ENCODE results near the gene SLC51A. TPM values are rescaled to one million over a fixed set of nuclear protein-coding genes. Genes with fewer than 3 reads are reported as not detected.

The SLC51A gene
- total RNA-seq, 1 experiment from 2014 or later: 6.9 TPM

DNA sequence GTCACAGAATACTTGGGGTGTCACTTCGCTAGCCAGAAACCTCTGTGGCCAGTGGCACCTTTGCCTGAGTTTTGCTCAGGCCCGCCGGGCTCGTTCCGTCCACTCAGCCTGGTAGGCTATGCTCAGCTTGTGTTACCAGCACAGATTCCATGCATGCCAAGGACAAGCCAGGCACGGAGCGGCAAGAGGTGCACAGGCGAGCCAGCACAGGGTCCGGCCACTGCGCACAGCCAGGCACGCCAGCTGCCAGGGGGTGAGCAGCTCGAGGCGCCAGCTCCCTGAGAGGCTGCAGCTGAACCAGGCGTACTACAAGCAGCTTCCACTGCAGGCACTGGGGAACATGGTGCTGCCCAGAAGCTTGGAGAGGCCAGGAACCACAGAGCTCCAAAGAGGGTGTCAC lies 56.5 kb downstream of the SLC51A start (continued):
- TF ChIP-seq, protein P1, sequence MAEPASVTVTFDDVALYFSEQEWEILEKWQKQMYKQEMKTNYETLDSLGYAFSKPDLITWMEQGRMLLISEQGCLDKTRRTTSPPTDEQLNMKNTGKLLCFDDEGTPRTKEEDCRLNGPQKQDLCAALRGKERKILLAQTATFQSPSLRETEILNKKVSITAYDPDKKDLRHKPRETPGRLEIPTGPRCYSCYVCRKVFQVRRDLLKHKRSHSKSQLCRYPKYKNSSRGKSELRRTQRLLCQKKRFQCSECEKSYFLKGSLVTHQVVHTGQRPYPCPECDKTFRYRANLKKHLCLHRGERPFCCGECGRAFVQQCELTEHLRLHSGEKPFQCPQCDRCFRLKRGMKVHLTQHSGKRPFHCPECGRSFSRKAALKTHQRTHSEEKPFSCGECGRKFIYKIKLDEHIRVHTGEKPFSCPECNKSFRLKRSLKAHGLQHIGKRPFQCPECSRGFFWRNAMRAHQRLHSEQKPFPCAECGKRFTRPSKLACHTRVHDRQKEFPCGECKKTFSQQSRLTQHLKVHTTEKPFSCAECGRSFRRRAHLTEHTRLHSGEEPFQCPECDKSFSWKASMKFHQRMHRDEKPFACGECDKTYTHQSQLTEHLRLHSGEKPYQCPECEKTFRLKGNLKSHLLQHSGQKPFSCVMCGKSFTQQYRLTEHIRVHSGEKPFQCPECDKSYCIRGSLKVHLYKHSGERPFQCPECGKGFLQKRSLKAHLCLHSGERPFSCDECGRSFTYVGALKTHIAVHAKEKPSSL (CRISPR knock-in tag; conservative IDR thresholded peaks at IDR 0.05): no peak
- TF ChIP-seq SOX15 (CRISPR knock-in tag; IDR thresholded peaks at IDR 0.05) (no peak), TEAD1 (CRISPR knock-in tag; IDR thresholded peaks at IDR 0.05) (no peak), KAT7 (CRISPR knock-in tag; IDR thresholded peaks at IDR 0.05; ENCODE audit: borderline replicate concordance) (no peak)
- TF ChIP-seq, protein P2, sequence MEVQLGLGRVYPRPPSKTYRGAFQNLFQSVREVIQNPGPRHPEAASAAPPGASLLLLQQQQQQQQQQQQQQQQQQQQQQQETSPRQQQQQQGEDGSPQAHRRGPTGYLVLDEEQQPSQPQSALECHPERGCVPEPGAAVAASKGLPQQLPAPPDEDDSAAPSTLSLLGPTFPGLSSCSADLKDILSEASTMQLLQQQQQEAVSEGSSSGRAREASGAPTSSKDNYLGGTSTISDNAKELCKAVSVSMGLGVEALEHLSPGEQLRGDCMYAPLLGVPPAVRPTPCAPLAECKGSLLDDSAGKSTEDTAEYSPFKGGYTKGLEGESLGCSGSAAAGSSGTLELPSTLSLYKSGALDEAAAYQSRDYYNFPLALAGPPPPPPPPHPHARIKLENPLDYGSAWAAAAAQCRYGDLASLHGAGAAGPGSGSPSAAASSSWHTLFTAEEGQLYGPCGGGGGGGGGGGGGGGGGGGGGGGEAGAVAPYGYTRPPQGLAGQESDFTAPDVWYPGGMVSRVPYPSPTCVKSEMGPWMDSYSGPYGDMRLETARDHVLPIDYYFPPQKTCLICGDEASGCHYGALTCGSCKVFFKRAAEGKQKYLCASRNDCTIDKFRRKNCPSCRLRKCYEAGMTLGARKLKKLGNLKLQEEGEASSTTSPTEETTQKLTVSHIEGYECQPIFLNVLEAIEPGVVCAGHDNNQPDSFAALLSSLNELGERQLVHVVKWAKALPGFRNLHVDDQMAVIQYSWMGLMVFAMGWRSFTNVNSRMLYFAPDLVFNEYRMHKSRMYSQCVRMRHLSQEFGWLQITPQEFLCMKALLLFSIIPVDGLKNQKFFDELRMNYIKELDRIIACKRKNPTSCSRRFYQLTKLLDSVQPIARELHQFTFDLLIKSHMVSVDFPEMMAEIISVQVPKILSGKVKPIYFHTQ (CRISPR knock-in tag; IDR thresholded peaks at IDR 0.05): no peak
- TF ChIP-seq, protein P3, sequence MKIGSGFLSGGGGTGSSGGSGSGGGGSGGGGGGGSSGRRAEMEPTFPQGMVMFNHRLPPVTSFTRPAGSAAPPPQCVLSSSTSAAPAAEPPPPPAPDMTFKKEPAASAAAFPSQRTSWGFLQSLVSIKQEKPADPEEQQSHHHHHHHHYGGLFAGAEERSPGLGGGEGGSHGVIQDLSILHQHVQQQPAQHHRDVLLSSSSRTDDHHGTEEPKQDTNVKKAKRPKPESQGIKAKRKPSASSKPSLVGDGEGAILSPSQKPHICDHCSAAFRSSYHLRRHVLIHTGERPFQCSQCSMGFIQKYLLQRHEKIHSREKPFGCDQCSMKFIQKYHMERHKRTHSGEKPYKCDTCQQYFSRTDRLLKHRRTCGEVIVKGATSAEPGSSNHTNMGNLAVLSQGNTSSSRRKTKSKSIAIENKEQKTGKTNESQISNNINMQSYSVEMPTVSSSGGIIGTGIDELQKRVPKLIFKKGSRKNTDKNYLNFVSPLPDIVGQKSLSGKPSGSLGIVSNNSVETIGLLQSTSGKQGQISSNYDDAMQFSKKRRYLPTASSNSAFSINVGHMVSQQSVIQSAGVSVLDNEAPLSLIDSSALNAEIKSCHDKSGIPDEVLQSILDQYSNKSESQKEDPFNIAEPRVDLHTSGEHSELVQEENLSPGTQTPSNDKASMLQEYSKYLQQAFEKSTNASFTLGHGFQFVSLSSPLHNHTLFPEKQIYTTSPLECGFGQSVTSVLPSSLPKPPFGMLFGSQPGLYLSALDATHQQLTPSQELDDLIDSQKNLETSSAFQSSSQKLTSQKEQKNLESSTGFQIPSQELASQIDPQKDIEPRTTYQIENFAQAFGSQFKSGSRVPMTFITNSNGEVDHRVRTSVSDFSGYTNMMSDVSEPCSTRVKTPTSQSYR (CRISPR knock-in tag; IDR thresholded peaks at IDR 0.05): no peak
- TF ChIP-seq, protein P4, sequence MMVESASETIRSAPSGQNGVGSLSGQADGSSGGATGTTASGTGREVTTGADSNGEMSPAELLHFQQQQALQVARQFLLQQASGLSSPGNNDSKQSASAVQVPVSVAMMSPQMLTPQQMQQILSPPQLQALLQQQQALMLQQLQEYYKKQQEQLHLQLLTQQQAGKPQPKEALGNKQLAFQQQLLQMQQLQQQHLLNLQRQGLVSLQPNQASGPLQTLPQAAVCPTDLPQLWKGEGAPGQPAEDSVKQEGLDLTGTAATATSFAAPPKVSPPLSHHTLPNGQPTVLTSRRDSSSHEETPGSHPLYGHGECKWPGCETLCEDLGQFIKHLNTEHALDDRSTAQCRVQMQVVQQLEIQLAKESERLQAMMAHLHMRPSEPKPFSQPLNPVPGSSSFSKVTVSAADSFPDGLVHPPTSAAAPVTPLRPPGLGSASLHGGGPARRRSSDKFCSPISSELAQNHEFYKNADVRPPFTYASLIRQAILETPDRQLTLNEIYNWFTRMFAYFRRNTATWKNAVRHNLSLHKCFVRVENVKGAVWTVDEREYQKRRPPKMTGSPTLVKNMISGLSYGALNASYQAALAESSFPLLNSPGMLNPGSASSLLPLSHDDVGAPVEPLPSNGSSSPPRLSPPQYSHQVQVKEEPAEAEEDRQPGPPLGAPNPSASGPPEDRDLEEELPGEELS (CRISPR knock-in tag; IDR thresholded peaks at IDR 0.05): no peak
- TF ChIP-seq, protein P5, sequence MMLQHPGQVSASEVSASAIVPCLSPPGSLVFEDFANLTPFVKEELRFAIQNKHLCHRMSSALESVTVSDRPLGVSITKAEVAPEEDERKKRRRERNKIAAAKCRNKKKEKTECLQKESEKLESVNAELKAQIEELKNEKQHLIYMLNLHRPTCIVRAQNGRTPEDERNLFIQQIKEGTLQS (CRISPR knock-in tag; conservative IDR thresholded peaks at IDR 0.05): no peak

DNA sequence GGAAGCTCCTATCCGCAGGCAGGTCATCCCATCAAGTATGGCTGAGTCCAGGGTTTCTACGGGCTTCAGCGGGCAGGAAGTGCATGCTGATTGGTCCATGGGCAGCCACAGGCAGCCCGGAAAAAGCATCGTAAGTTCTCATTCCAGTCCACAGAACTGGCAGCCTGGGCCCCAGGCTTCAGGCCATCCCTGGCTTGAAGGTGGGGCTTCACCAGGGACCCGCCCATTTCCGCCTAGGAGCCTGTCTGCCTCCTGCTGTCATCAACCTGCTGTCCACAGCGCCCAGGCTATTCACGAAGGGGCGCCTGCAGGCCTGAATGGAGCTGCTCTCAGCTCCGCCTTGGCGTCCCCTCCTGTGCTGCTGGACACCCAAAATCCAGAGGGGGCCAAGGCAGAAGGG lies 57.3 kb downstream of the SLC51A start:
- Mint-ChIP-seq H3K36me3 (peaks cover 32% of the 10 kb centered on the region), H3K4me1 (peaks cover 12% of the 10 kb centered on the region), H3K4me3 (0 out of 2 replicates have a peak overlapping the region, but pooled peaks have one; percentile 39), H3K27me3 (ENCODE audit: low read depth) (no peaks in the 10 kb centered on the region), H3K9me3 (peaks cover 18% of the 10 kb centered on the region), H3K27ac (no peak overlapping the region)
- ChIA-PET CTCF (interaction anchor here (0.9 to 1.4 kb wide), 2 partner anchors 8 to 11 kb away, joined by 3 read pairs; no protein-coding TSS in a partner anchor), POLR2A (no interaction called here)
- peak; percentile 70 for ATAC-seq
- peak; percentile 56 for DNase-seq (ENCODE audit: low spot score)
- TF ChIP-seq, protein P6, sequence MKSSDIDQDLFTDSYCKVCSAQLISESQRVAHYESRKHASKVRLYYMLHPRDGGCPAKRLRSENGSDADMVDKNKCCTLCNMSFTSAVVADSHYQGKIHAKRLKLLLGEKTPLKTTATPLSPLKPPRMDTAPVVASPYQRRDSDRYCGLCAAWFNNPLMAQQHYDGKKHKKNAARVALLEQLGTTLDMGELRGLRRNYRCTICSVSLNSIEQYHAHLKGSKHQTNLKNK (CRISPR knock-in tag; IDR thresholded peaks at IDR 0.05): no peak
- TF ChIP-seq FOXK1 (CRISPR knock-in tag; IDR thresholded peaks at IDR 0.05) (no peak), JUN (CRISPR knock-in tag; IDR thresholded peaks at IDR 0.05) (no peak), GTF2I (CRISPR knock-in tag; conservative IDR thresholded peaks at IDR 0.05) (no peak), CREB1 (CRISPR knock-in tag; IDR thresholded peaks at IDR 0.05) (no peak), TCF7 (CRISPR knock-in tag; IDR thresholded peaks at IDR 0.05; ENCODE audit: low read depth) (no peak), ZNF317 (CRISPR knock-in tag; IDR thresholded peaks at IDR 0.05; ENCODE audit: borderline replicate concordance, low read depth) (no peak)
- TF ChIP-seq, protein P3 (CRISPR knock-in tag; IDR thresholded peaks at IDR 0.05): no peak
- TF ChIP-seq, protein P5 (CRISPR knock-in tag; conservative IDR thresholded peaks at IDR 0.05): no peak
- TF ChIP-seq, protein P7, sequence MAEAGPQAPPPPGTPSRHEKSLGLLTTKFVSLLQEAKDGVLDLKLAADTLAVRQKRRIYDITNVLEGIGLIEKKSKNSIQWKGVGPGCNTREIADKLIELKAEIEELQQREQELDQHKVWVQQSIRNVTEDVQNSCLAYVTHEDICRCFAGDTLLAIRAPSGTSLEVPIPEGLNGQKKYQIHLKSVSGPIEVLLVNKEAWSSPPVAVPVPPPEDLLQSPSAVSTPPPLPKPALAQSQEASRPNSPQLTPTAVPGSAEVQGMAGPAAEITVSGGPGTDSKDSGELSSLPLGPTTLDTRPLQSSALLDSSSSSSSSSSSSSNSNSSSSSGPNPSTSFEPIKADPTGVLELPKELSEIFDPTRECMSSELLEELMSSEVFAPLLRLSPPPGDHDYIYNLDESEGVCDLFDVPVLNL (CRISPR knock-in tag; IDR thresholded peaks at IDR 0.05; ENCODE audit: borderline replicate concordance, low read depth): no peak
- TF ChIP-seq, protein P8, sequence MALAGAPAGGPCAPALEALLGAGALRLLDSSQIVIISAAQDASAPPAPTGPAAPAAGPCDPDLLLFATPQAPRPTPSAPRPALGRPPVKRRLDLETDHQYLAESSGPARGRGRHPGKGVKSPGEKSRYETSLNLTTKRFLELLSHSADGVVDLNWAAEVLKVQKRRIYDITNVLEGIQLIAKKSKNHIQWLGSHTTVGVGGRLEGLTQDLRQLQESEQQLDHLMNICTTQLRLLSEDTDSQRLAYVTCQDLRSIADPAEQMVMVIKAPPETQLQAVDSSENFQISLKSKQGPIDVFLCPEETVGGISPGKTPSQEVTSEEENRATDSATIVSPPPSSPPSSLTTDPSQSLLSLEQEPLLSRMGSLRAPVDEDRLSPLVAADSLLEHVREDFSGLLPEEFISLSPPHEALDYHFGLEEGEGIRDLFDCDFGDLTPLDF (CRISPR knock-in tag; IDR thresholded peaks at IDR 0.05): no peak
